CD4-positive, alpha-beta T cell treated with Interleukin-21 for 1 hour (primary cell): ENCODE results near the gene GNG8.

Source experiments
- DNase-seq: peaks from one replicate; pipeline ENCODE4 v3.0.0-alpha.2; 2020

Gene GNG8

GRCh38 chr19:46616631-46617322 lies 19.2 kb downstream of the GNG8 start:
- no peak for DNase-seq

GRCh38 chr19:46615966-46616365 lies 20.0 kb downstream of the GNG8 start:
- no peak for DNase-seq

DNA sequence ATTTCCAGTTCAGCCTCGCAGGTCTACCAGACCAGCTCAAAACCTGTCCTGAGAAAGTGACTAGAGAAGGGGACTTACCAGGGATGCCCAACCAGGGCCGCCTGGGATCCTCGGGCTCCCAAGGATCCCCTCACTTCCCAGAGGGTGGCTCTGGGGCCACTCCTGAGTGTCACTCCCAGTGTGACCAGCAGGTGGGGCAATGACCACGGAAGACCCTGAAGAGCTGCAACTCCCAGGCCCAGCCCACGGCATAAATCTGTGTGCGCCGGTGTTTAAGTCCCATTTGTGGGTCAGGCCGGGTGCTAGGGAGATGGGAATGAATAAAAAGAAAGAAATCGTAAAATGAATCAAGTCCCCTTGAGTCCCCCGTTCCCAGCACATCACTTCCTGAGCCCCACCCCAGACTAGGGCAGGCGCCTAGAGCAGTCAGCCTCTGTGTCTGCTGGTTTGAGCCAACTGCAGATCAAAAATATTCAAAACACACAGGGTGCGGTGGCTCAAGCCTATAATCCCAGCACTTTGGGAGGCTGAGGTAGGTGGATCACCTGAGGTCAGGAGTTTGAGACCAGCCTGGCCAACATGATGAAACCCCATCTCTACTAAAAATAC lies 21.8 kb downstream of the GNG8 start:
- peak; percentile 80 for DNase-seq

DNA sequence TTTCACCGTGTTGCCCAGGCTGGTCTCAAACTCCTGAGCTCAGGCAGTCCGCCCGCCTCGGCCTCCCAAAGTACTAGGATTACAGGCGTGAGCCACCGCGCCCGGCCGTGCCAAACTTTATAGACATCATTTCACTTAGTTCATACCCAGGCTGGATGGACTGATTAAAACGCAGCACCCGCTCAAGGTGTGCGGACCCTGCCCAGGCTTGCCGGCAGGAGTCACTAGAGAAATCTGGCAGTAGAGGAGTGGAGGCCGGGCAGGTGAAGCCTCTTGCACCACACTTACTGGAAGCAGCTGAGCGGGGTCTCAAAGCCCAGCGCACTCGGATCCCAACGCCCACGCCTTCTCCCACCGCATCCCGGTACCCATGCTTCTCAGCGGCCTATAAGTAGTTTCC lies 22.5 kb downstream of the GNG8 start:
- DNase-seq, result no peak

DNA sequence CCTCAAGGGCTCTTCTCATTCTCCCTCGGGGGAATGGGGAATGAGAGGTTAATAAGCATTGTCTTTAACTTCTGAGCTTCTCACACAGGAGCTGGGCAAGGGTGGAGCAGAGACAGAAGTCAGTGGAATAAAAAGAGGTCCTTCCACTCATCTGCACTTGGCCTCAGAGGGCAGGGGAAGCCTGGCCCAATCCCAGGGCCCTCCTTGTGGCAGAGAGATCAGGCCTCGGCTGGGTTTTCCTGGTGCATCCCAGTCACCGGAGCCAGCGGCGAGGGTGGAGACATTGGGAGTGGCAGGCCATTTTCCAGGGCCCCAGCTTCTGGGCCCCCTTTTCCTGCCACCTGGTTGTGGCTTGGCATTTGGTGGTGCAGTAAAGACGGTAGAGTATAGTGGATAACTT lies 24.2 kb downstream of the GNG8 start:
- DNase-seq, result no peak

DNA sequence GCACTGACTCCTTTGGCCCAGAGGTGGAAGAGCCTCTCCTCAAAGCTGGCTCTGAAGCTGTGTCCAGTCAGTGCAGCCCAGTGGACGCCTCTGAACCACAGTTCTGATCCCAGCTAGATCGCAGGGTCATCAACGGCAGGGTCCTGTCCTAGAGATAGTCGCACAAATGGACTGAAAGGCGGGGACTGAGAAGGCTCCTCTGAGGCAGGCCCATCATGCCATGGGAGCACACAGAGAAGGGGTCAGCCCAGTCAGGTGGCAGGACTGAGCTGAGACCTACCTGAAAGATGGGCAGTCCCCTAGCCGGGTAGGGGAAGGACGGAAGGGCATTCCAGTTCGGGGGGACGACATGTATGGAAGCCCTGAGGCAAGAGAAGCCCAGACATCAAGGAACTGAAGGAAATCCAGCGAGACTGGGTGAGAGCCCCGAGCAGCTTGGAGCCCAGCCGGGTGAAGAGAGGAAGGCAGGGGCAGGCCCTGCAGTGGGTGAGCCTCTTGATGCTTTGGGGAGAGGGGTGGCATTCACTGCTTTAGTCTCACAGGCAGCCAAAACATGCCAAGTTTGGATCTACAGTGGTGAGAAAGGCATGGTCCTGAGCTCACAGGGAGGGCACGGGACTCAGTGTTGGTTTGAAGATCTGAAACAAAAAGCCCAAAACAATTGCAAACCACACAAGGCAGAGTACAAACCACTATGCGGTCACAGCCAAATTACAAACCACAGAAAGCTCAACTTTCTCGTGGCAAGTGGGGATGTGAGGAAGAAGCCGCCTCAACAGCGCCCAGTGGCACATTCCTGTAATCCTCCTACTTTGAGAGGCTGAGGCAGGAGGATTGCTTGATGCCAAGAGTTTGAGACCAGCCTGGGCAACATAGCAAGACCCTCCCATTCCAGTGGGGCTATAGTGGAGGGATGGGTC lies 24.9 kb downstream of the GNG8 start:
- peak; percentile 62 for DNase-seq

- DNase-seq, result no peak
These were observed 25.6 kb downstream of the GNG8 start for GRCh38 chr19:46610413-46610775.

GRCh38 chr19:46609511-46610412 lies 26.2 kb downstream of the GNG8 start:
- no peak for DNase-seq

- DNase-seq, result no peak
These were observed 27.2 kb downstream of the GNG8 start for GRCh38 chr19:46608581-46609345.

- no peak for DNase-seq
These were observed 27.8 kb downstream of the GNG8 start for GRCh38 chr19:46608178-46608577.

GRCh38 chr19:46607448-46607841 lies 28.6 kb downstream of the GNG8 start:
- DNase-seq, result no peak

GRCh38 chr19:46606681-46607447 lies 29.1 kb downstream of the GNG8 start:
- DNase-seq, result no peak

DNA sequence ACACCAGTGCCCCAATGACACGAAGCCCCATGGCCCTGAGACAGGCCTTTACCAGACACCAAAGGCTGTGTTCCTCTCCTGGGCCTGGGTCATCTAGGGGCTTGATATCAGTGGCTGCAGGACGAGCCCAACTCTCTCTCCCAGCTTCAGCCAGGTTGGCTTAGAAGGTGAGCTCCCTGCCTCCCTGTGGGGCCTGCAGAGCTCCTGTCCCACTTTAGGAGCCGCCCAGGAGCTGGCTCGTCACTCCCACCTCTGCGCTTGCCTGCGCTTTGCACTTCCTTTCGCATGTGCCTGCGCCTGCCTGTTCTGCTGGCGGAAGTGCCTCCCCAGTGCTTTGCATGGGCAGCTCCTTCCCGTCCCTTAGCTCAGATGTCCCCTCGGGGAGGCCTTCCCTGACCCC lies 30.0 kb downstream of the GNG8 start:
- no peak for DNase-seq

- no peak for DNase-seq
These were observed 30.6 kb downstream of the GNG8 start for GRCh38 chr19:46605356-46605821.

GRCh38 chr19:46604781-46605355 lies 31.1 kb downstream of the GNG8 start:
- no peak for DNase-seq

- DNase-seq, result no peak
These were observed 32.2 kb downstream of the GNG8 start for GRCh38 chr19:46603752-46604231.

GRCh38 chr19:46603195-46603637 lies 32.8 kb downstream of the GNG8 start:
- DNase-seq, result peak; percentile 28

- no peak for DNase-seq
These were observed 33.4 kb downstream of the GNG8 start for GRCh38 chr19:46602392-46603194.
